Smooth muscle cell (in vitro differentiated cells): Measurements from ENCODE around the gene GXYLT2. TPM values are rescaled to one million over a fixed set of nuclear protein-coding genes. Genes with fewer than 3 reads are reported as not detected.
A peak's percentile ranks its signal among the peaks of the same experiment; 100 is the strongest.

Experiments
- DNase-seq: peaks from one replicate; lab custom pipeline; 2025; ENCODE audit not compliant: unreplicated experiment; lab: John Stamatoyannopoulos, UW
- H2AFZ ChIP-seq: fragments of 200-600 bp; sonication (generic); 2 replicates; pipeline ENCODE4 v1.6.0; 2016; ENCODE audit warnings: antibody characterized with exemption, low read depth, mild to moderate bottlenecking
- H3F3A ChIP-seq: fragments of 200-600 bp; sonication (generic); 2 replicates; pipeline ENCODE4 v1.6.0; 2017; ENCODE audit warnings: antibody characterized with exemption, low read depth
- H3K27ac ChIP-seq: fragments of 200-600 bp; sonication (generic); 2 replicates; pipeline ENCODE4 v1.5.1; 2016; ENCODE audit warnings: low read depth, mild to moderate bottlenecking
- H3K27me3 ChIP-seq: fragments of 200-600 bp; sonication (generic); 2 replicates; pipeline ENCODE4 v1.6.1; 2016; ENCODE audit warnings: low read depth, mild to moderate bottlenecking
- H3K36me3 ChIP-seq: fragments of 200-600 bp; sonication (generic); 2 replicates; pipeline ENCODE4 v1.5.1; 2016; ENCODE audit warnings: low read depth
- H3K4me1 ChIP-seq: fragments of 200-600 bp; sonication (generic); 2 replicates; pipeline ENCODE4 v1.5.1; 2016; ENCODE audit warnings: low read depth
- H3K4me2 ChIP-seq: fragments of 200-600 bp; sonication (generic); 2 replicates; pipeline ENCODE4 v1.6.0; 2016; ENCODE audit warnings: mild to moderate bottlenecking
- H3K4me3 ChIP-seq: fragments of 200-600 bp; sonication (generic); 2 replicates; pipeline ENCODE4 v1.5.1; 2016; ENCODE audit warnings: mild to moderate bottlenecking
- H3K79me2 ChIP-seq: fragments of 200-600 bp; sonication (generic); 2 replicates; pipeline ENCODE4 v1.6.0; 2016; ENCODE audit warnings: low read depth, mild to moderate bottlenecking
- H3K9ac ChIP-seq: fragments of 200-600 bp; sonication (generic); 2 replicates; pipeline ENCODE4 v1.6.0; 2016; ENCODE audit warnings: low read depth
- H3K9me3 ChIP-seq: fragments of 200-600 bp; sonication (generic); replicated peaks from 2 replicates; pipeline ENCODE4 v1.5.1; 2016; ENCODE audit warnings: low read depth
- H4K20me1 ChIP-seq: fragments of 200-600 bp; sonication (generic); 2 replicates; pipeline ENCODE4 v1.6.0; 2016; ENCODE audit warnings: low read depth
- WGBS: methylation state at CpG from one replicate; pipeline ENCODE4 v1.1.7; 2016; ENCODE audit warnings: low lambda C conversion rate; 5-methylcytosine and 5-hydroxymethylcytosine counted together
- polyA plus RNA-seq: library from polyadenylated mRNA; unstranded; fragments of >200 nt; fragmentation: Nextera tagmentation; extraction: Ambion mirVana; gene quantifications from 2 replicates; pipeline ENCODE4 v1.2.1, GENCODE V29; 2016
- total RNA-seq: library from RNA; depleted of rRNA; stranded (reverse); fragments of >200 nt; gene quantifications from 2 replicates; pipeline ENCODE4 v1.2.3, GENCODE V29; 2014
- TF ChIP-seq, protein P1 (sequence below): fragments of 200-600 bp; sonication (generic); IDR thresholded peaks from 2 replicates; pipeline ENCODE4 v1.5.1; 2017; ENCODE audit warnings: borderline replicate concordance, mild to moderate bottlenecking, antibody characterized with exemption; ENCODE audit not compliant: insufficient read depth, poor library complexity, severe bottlenecking

The GXYLT2 gene
- total and polyA plus RNA-seq, 2 experiments from 2014 or later = 17.0 to 19.0 TPM

DNA sequence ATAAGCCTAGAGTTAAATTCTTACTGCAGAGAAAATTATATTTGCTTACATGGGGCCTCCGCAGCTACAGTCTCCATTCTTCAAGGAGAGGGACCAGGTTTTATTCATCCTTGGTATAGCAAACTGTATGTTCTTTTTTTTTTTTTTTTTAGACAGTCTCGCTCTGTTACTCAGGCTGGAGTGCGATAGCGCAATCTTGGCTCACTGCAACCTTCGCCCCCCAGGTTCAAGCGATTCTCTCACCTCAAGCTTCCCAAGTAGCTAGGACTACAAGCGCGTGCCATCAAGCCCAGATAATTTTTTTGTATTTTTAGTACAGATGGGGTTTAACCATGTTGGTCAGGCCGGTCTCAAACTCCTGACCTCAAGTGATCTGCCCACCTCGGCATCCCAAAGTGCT lies 41.7 kb upstream of the GXYLT2 start:
- no peaks in the 10 kb centered on the region for H3K27me3 ChIP-seq
- 95% methylated on average over 10 of the region's 10 CpGs for WGBS
- H3K4me2 ChIP-seq = no peak overlapping the region
- H4K20me1 ChIP-seq = peaks cover 19% of the 10 kb centered on the region
- no peaks in the 10 kb centered on the region for H3K36me3 ChIP-seq
- no peak overlapping the region for H2AFZ ChIP-seq
- TF ChIP-seq, protein P1, sequence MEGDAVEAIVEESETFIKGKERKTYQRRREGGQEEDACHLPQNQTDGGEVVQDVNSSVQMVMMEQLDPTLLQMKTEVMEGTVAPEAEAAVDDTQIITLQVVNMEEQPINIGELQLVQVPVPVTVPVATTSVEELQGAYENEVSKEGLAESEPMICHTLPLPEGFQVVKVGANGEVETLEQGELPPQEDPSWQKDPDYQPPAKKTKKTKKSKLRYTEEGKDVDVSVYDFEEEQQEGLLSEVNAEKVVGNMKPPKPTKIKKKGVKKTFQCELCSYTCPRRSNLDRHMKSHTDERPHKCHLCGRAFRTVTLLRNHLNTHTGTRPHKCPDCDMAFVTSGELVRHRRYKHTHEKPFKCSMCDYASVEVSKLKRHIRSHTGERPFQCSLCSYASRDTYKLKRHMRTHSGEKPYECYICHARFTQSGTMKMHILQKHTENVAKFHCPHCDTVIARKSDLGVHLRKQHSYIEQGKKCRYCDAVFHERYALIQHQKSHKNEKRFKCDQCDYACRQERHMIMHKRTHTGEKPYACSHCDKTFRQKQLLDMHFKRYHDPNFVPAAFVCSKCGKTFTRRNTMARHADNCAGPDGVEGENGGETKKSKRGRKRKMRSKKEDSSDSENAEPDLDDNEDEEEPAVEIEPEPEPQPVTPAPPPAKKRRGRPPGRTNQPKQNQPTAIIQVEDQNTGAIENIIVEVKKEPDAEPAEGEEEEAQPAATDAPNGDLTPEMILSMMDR = no peak
- H3F3A ChIP-seq = peaks cover 4% of the 10 kb centered on the region
- no peak overlapping the region for H3K4me3 ChIP-seq
- peaks cover 23% of the 10 kb centered on the region for H3K79me2 ChIP-seq
- no peaks in the 10 kb centered on the region for H3K4me1 ChIP-seq
- H3K27ac ChIP-seq = no peak overlapping the region
- H3K9me3 ChIP-seq = no peaks in the 10 kb centered on the region
- no peak overlapping the region for H3K9ac ChIP-seq
- no peak for DNase-seq

DNA sequence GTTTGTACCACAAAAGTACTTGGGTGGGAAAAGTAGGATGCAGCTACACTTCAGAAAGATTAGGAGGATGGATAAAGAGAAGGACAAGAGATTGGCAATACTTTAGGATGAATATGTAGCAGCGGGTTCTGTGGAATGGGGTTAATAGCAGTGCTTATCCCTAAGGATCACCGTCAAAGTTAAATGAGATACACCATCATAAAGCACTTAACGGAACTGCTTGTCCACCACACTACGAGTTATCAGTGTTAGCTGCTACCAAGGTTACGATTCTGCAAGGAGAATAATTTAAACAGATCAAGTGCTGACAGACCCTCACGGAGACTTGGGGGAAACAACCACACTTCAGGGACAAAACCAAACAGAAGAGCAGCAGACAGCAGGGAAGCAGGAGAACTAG lies 40.6 kb upstream of the GXYLT2 start:
- Histone ChIP-seq H3K79me2 (peaks cover 23% of the 10 kb centered on the region), H3F3A (peaks cover 4% of the 10 kb centered on the region), H3K9me3 (no peaks in the 10 kb centered on the region), H3K9ac (peak overlapping the region; percentile 63), H3K27me3 (no peaks in the 10 kb centered on the region), H3K4me3 (peak overlapping the region; percentile 93), H3K36me3 (no peaks in the 10 kb centered on the region), H2AFZ (peak overlapping the region; percentile 100), H3K4me2 (peak overlapping the region; percentile 94), H3K27ac (peak overlapping the region; percentile 61), H3K4me1 (no peaks in the 10 kb centered on the region), H4K20me1 (peaks cover 19% of the 10 kb centered on the region)
- DNase-seq = no peak
- 7% methylated on average over 6 of the region's 6 CpGs for WGBS
- TF ChIP-seq, protein P1 = no peak

DNA sequence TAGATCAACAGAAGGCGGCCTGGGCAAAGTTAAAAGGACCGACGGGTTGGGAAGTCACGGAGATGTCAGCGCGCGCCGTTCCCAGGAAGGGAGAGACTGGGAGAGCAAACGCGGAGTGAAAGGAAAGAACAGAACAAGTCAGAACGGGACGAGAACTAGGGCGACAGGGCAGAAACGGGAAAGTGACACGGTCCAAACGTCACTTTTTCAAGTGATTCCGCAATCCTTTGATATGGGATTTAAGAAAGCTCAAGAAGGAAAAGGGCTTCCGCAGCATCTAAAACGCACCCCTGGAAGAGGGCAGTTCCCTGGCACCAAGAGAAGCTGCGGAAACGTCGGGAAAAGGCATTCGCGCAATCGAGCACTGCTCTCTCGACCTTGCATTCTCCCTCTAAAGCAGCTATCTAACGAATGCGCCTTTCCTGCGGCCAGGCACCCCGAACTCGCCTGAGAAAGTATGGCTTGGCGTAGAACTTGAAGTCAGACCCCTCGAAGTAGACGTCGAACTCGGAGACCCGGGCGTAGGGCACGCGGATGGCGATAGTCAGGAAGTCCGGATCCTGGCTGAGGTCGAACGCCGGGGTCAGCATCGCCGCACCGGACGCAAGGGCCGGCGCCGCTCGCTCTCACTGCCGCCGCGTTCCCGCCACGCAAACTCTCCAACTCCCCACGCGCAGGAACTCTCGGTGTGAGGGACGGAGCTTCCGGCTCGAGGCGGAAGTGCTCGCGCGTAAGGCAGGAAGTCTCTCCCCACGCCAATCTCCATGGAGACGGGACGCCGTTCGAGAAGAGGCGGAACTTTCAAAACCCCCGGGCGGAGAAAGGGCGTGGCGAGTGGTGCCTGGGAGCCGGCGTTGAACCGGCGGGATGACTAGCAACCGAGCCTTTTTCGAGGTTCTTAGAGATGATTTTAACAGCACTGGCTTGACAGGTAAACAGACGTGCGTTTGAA lies 39.8 kb upstream of the GXYLT2 start, which contains the start of gene SHQ1:
Gene SHQ1 (minus strand): TSS at position 695 of the 952 bp plus-strand sequence. CDS start 105 bp downstream, at position 590.
- Histone ChIP-seq H3K4me1 (no peaks in the 10 kb centered on the region), H3K4me2 (peak within 1 kb of the TSS; percentile 94), H3K27me3 (no peaks in the 10 kb centered on the region), H4K20me1 (peaks cover 19% of the 10 kb centered on the region), H3K9ac (peak within 1 kb of the TSS; percentile 63), H3F3A (peaks cover 4% of the 10 kb centered on the region), H3K4me3 (peak within 1 kb of the TSS; percentile 93), H3K79me2 (peaks cover 23% of the 10 kb centered on the region), H2AFZ (peak within 1 kb of the TSS; percentile 100), H3K27ac (peak within 1 kb of the TSS; percentile 61), H3K36me3 (no peaks in the 10 kb centered on the region), H3K9me3 (no peaks in the 10 kb centered on the region)
- TF ChIP-seq, protein P1 = no peak
- under 1% methylated on average over 86 of the region's 86 CpGs for WGBS
- DNase-seq = peak; percentile 72
